Mesenchymal stem cell (in vitro differentiated cells and primary cell): ENCODE measurements around the gene PRKG1.

Experiments
- DNase-seq: peaks from one replicate; pipeline ENCODE4 v3.0.0-alpha.2; 2013
- H2AFZ ChIP-seq: one replicate; pipeline ENCODE4 v1.6.1; 2013; ENCODE audit warnings: low read depth, mild to moderate bottlenecking, control low read depth, inconsistent platforms, low read length, moderate library complexity
- H2AK5ac ChIP-seq: 2 replicates; pipeline ENCODE4 v1.6.1; 2013; ENCODE audit warnings: low read length, moderate library complexity, mild to moderate bottlenecking, inconsistent platforms; ENCODE audit not compliant: severe bottlenecking
- H2BK120ac ChIP-seq: one replicate; pipeline ENCODE4 v1.6.1; 2013; ENCODE audit warnings: low read depth, mild to moderate bottlenecking, inconsistent platforms, low read length, moderate library complexity
- H2BK12ac ChIP-seq, 2 experiments: one replicate each; pipeline ENCODE4 v1.6.1; 2013; ENCODE audit warnings: inconsistent platforms in 2 of 2, low read length in 2 of 2, mild to moderate bottlenecking in 2 of 2, moderate library complexity in 2 of 2, control low read depth in 1 of 2
- H2BK15ac ChIP-seq: one replicate; pipeline ENCODE4 v1.6.1; 2013; ENCODE audit warnings: mild to moderate bottlenecking, low read depth, inconsistent platforms; ENCODE audit not compliant: poor library complexity, severe bottlenecking
- H2BK5ac ChIP-seq: 2 replicates; pipeline ENCODE4 v1.6.1; 2013; ENCODE audit warnings: low read depth, mild to moderate bottlenecking, low read length, control low read depth, inconsistent platforms; ENCODE audit not compliant: poor library complexity, severe bottlenecking
- H3K14ac ChIP-seq, 2 experiments: one replicate each; pipeline ENCODE4 v1.6.1; 2013; ENCODE audit warnings: inconsistent platforms in 2 of 2, low read length in 2 of 2, control low read depth in 1 of 2, mild to moderate bottlenecking in 1 of 2, moderate library complexity in 1 of 2
- H3K18ac ChIP-seq, 2 experiments: one replicate each; pipeline ENCODE4 v1.6.1; 2013; ENCODE audit warnings: inconsistent platforms in 2 of 2, low read length in 2 of 2, control low read depth in 1 of 2, low read depth in 1 of 2, mild to moderate bottlenecking in 1 of 2
- H3K23ac ChIP-seq, 2 experiments: one replicate each; pipeline ENCODE4 v1.6.1; 2013; ENCODE audit warnings: inconsistent platforms in 2 of 2, low read length in 2 of 2, mild to moderate bottlenecking in 2 of 2, moderate library complexity in 2 of 2, control low read depth in 1 of 2
- H3K27ac ChIP-seq: 2 replicates; pipeline ENCODE4 v1.5.1; 2013; ENCODE audit warnings: mild to moderate bottlenecking, moderate library complexity, low read length, control low read depth, inconsistent platforms; ENCODE audit not compliant: poor library complexity, severe bottlenecking
- H3K27me3 ChIP-seq, 2 experiments: 2 replicates each; pipeline versions ENCODE4 v1.6.1 to v1.7.0; 2013; ENCODE audit warnings: low read length in 2 of 2, mild to moderate bottlenecking in 2 of 2, moderate library complexity in 2 of 2, control low read depth in 1 of 2, inconsistent platforms in 1 of 2; ENCODE audit not compliant: control insufficient read depth in 1 of 2, insufficient read depth in 1 of 2
- H3K36me3 ChIP-seq, 2 experiments: 2 replicates each; pipeline versions ENCODE4 v1.6.1 to v1.7.0; 2013; ENCODE audit warnings: low read length in 2 of 2, control low read depth in 1 of 2, inconsistent platforms in 1 of 2, low read depth in 1 of 2, mild to moderate bottlenecking in 1 of 2; ENCODE audit not compliant: insufficient read depth in 2 of 2, control insufficient read depth in 1 of 2
- H3K4ac ChIP-seq, 2 experiments: one replicate each; pipeline ENCODE4 v1.6.1; 2013; ENCODE audit warnings: inconsistent platforms in 2 of 2, low read length in 2 of 2, mild to moderate bottlenecking in 2 of 2, moderate library complexity in 2 of 2, control low read depth in 1 of 2, low read depth in 1 of 2
- H3K4me1 ChIP-seq: 2 replicates; pipeline ENCODE4 v1.6.1; 2013; ENCODE audit warnings: low read depth, low read length, control low read depth; ENCODE audit not compliant: control insufficient read depth, insufficient read depth
- H3K4me2 ChIP-seq: 2 replicates; pipeline ENCODE4 v1.6.1; 2013; ENCODE audit warnings: low read length, mild to moderate bottlenecking, inconsistent platforms; ENCODE audit not compliant: poor library complexity, severe bottlenecking
- H3K4me3 ChIP-seq, 2 experiments: 2 replicates each; pipeline versions ENCODE4 v1.5.1 to v1.7.0; 2013; ENCODE audit warnings: low read length in 2 of 2, mild to moderate bottlenecking in 2 of 2, control low read depth in 1 of 2, low read depth in 1 of 2; ENCODE audit not compliant: insufficient read depth in 1 of 2
- H3K79me1 ChIP-seq: replicated peaks from 2 replicates; pipeline ENCODE4 v1.6.1; 2013; ENCODE audit warnings: mild to moderate bottlenecking, control low read depth, low read length, inconsistent platforms; ENCODE audit not compliant: poor library complexity, severe bottlenecking
- H3K9ac ChIP-seq: 2 replicates; pipeline ENCODE4 v1.7.0; 2013; ENCODE audit warnings: mild to moderate bottlenecking, low read length, moderate library complexity
- H3K9me3 ChIP-seq: 2 replicates; pipeline ENCODE4 v1.7.0; 2013; ENCODE audit warnings: mild to moderate bottlenecking, low read length; ENCODE audit not compliant: control insufficient read depth
- H4K8ac ChIP-seq: one replicate; pipeline ENCODE4 v1.6.1; 2013; ENCODE audit warnings: inconsistent platforms, mild to moderate bottlenecking, low read length, moderate library complexity
- H4K91ac ChIP-seq: one replicate; pipeline ENCODE4 v1.6.1; 2013; ENCODE audit warnings: mild to moderate bottlenecking, low read length, inconsistent platforms
- WGBS: methylation state at CpG from one replicate; pipeline ENCODE4 v1.1.7; 2013; ENCODE audit warnings: mixed read lengths; 5-methylcytosine and 5-hydroxymethylcytosine counted together

Gene PRKG1

DNA sequence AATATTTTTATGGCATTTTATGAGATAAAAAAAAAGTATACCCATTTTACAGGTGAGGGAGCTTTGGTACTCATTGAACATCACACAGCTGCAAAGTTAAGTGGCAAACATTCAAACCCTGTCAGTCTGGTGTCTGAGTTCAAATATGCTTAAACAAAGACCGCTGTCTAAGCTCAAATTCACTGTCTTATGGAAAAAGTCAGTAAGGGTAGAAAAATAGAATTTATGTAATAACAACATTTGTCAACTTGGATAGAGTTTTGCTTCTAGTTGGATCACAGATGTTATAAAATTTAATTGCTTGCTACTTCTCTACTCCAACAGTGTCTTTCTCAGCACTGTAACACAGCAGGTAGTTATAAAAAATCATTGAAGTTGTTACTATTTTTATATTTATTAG, 786.8 kb downstream of the PRKG1 start:
- Histone ChIP-seq H2BK120ac (no peak overlapping the region), H3K9ac (peak overlapping the region; percentile 61), H3K4ac (no peak overlapping the region), H3K4me1 (no peaks in the 10 kb centered on the region), H2BK12ac (no peak overlapping the region), H3K79me1 (no peaks in the 10 kb centered on the region), H2AFZ (no peak overlapping the region), H3K23ac (no peak overlapping the region), H2BK5ac (no peak overlapping the region), H2AK5ac (no peak overlapping the region), H4K91ac (no peak overlapping the region), H3K4me3 (no peak overlapping the region), H3K27me3 (no peaks in the 10 kb centered on the region), H3K36me3 (no peaks in the 10 kb centered on the region), H3K14ac (no peak overlapping the region), H3K27ac (no peak overlapping the region), H3K4me2 (no peak overlapping the region), H2BK15ac (no peak overlapping the region), H3K9me3 (peaks cover 2% of the 10 kb centered on the region), H4K8ac (no peak overlapping the region), H3K18ac (no peak overlapping the region)
- WGBS, result no CpG with 5 or more reads among the region's 1 CpG
- DNase-seq, result no peak

DNA sequence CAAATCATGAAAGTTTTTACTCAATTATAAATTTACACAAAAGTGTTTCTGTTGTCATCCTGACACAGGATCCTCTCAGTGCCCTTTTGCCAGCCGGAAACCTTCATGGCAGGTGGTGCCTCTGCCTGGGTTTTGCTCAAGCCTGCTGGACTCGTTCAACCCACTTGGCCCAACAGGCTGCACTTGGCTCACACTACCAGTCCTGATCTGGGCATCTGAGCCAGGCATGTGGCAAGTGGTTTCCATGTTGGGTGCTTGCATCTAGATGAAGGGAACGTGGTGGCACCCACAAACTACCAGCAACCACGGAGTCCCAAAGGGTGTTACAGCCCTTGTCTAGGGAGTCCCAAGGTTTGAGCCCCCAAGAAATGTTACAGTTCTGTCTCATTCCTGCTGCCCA, 787.4 kb downstream of the PRKG1 start:
- no peak for DNase-seq
- H3K14ac ChIP-seq, result no peak overlapping the region
- no peak overlapping the region for H3K18ac ChIP-seq
- H2AFZ ChIP-seq, result no peak overlapping the region
- no peak overlapping the region for H4K91ac ChIP-seq
- no peaks in the 10 kb centered on the region for H3K4me1 ChIP-seq
- H2BK120ac ChIP-seq, result no peak overlapping the region
- no peak overlapping the region for H3K4me2 ChIP-seq
- H3K79me1 ChIP-seq, result no peaks in the 10 kb centered on the region
- no peak overlapping the region for H3K4me3 ChIP-seq
- H3K36me3 ChIP-seq, result no peaks in the 10 kb centered on the region
- H3K9me3 ChIP-seq, result no peaks in the 10 kb centered on the region
- H2BK15ac ChIP-seq, result no peak overlapping the region
- no peak overlapping the region for H3K23ac ChIP-seq
- H2BK12ac ChIP-seq, result no peak overlapping the region
- WGBS, result 97% methylated on average over 4 of the region's 4 CpGs
- no peak overlapping the region for H2AK5ac ChIP-seq
- H3K9ac ChIP-seq, result no peak overlapping the region
- H2BK5ac ChIP-seq, result no peak overlapping the region
- no peak overlapping the region for H3K27ac ChIP-seq
- no peak overlapping the region for H4K8ac ChIP-seq
- H3K4ac ChIP-seq, result no peak overlapping the region
- no peaks in the 10 kb centered on the region for H3K27me3 ChIP-seq

DNA sequence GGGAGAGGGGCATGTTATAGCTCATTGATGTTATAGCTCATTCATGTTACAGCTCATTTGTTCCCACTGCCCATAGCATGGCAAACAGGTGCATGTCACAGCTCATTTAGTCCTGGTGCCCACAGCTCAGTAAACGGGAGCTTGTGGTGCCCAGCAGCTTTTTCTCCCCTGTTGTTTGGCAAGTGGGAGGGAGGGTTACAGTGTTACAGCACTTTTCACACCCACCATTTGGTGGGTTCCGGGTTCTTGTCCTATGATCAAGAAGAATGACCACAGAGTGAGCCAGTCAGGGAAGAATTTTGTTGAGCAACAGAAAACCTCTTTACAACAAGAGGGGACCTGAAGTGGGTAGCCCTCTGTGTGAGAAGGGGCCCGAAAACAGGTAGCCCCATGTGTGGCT, 787.9 kb downstream of the PRKG1 start:
- Histone ChIP-seq H3K9me3 (no peaks in the 10 kb centered on the region), H3K18ac (no peak overlapping the region), H2BK120ac (no peak overlapping the region), H3K23ac (no peak overlapping the region), H4K91ac (no peak overlapping the region), H3K36me3 (no peaks in the 10 kb centered on the region), H3K27me3 (no peaks in the 10 kb centered on the region), H3K9ac (no peak overlapping the region), H2BK12ac (no peak overlapping the region), H3K4ac (no peak overlapping the region), H2AK5ac (no peak overlapping the region), H3K4me1 (no peaks in the 10 kb centered on the region), H2AFZ (no peak overlapping the region), H3K4me3 (no peak overlapping the region), H4K8ac (no peak overlapping the region), H2BK5ac (no peak overlapping the region), H3K4me2 (no peak overlapping the region), H2BK15ac (no peak overlapping the region), H3K79me1 (no peaks in the 10 kb centered on the region), H3K14ac (no peak overlapping the region), H3K27ac (no peak overlapping the region)
- 88% methylated on average over 3 of the region's 3 CpGs for WGBS
- no peak for DNase-seq

DNA sequence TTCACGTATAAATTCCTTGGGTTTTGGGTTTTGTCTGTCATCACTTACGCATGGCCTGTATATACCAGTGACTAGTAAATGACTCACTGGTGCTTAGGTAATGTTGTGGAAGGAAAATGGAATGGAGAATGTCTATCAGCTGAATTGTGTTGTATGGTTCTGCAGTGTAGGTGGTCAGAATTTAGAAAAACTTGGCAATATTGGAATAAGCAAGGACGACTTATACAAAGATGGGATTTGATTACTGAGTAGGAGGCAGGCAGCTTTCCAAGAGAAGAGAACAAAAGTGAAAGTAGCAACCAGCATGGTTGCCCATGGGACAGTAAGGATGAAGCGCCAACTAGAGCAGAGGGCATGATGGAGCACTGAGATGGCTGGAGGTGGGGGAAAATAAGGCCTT, 793.7 kb downstream of the PRKG1 start:
- H3K23ac ChIP-seq, result no peak overlapping the region
- peak; percentile 82 for DNase-seq
- no peak overlapping the region for H4K91ac ChIP-seq
- H2BK5ac ChIP-seq, result no peak overlapping the region
- H3K27ac ChIP-seq, result no peak overlapping the region
- no peak overlapping the region for H3K4me2 ChIP-seq
- H2BK12ac ChIP-seq, result no peak overlapping the region
- no peaks in the 10 kb centered on the region for H3K79me1 ChIP-seq
- peak overlapping the region; percentile 70 for H3K9ac ChIP-seq
- no peak overlapping the region for H2BK120ac ChIP-seq
- peak overlapping the region in 1 of 2 experiments; percentile 58 for H3K4me3 ChIP-seq
- no peak overlapping the region for H2AK5ac ChIP-seq
- no peak overlapping the region for H3K14ac ChIP-seq
- no peak overlapping the region for H3K4ac ChIP-seq
- no peak overlapping the region for H2AFZ ChIP-seq
- no peaks in the 10 kb centered on the region for H3K9me3 ChIP-seq
- no peak overlapping the region for H4K8ac ChIP-seq
- WGBS, result 52% methylated on average over 4 of the region's 4 CpGs
- H3K4me1 ChIP-seq, result no peaks in the 10 kb centered on the region
- H3K27me3 ChIP-seq, result no peaks in the 10 kb centered on the region
- no peaks in the 10 kb centered on the region for H3K36me3 ChIP-seq
- H3K18ac ChIP-seq, result no peak overlapping the region
- H2BK15ac ChIP-seq, result no peak overlapping the region
